Neuron (in vitro differentiated cells): ENCODE results near the gene NUP42.

Experiments used
- H2AFZ ChIP-seq: one replicate; pipeline ENCODE4 v1.6.1; 2013; ENCODE audit warnings: low read depth, mild to moderate bottlenecking, inconsistent platforms, low read length, moderate library complexity
- H3K27me3 ChIP-seq: one replicate; pipeline ENCODE4 v1.6.1; 2013; ENCODE audit warnings: low read length; ENCODE audit not compliant: insufficient read depth
- H3K36me3 ChIP-seq: one replicate; pipeline ENCODE4 v1.6.1; 2013; ENCODE audit warnings: low read length; ENCODE audit not compliant: insufficient read depth
- H3K4me1 ChIP-seq: one replicate; pipeline ENCODE4 v1.6.1; 2013; ENCODE audit warnings: low read length; ENCODE audit not compliant: insufficient read depth
- H3K4me3 ChIP-seq: 2 replicates; pipeline ENCODE4 v1.5.1; 2013; ENCODE audit warnings: mild to moderate bottlenecking, low read length, moderate library complexity
- H3K9me3 ChIP-seq: one replicate; pipeline ENCODE4 v1.6.1; 2013; ENCODE audit warnings: low read length

Gene NUP42

DNA sequence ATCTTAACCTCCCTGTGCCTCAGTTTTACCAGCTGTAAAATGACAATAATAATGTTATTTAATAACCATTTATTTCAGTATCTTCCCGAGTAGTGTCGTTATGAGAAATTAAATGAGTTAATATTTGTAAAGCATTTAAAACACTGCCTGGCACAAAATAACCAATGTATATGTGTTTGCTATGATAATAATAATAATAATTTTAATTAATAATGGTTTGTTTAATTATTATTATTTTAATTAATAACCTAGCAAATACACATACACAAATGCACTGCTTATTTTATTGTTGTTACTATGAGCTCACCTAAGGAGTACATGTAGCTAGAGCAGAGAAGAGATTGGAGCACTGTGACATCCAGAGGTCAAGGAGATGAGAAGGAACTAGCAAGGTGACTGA is 46.6 kb downstream of the NUP42 start:
- Histone ChIP-seq H3K27me3 (no peaks in the 10 kb centered on the region), H3K4me3 (no peak overlapping the region), H3K9me3 (no peaks in the 10 kb centered on the region), H2AFZ (no peak overlapping the region), H3K4me1 (no peaks in the 10 kb centered on the region), H3K36me3 (no peaks in the 10 kb centered on the region)

DNA sequence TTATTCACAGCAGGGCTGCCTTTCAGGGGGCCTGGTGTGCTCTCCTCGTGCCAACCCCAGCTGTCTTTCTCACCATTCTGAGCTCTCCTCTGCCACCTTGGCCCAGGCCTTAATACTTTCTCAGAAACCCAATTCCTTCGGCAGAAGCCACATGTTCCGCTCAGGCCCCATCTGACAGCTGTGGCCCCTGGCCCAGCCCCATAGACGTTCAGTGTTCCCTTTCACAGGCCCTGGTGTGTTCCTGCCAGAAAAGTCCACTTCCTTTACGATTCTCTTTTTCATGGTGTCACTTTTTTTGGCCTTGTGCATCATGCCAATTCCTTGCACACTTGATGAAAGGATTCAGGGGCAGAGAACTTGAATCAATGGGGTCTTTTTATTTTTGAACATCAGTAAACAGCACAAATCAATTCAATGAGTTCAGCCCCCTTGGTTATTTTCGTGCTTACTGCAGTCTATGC is 48.8 kb downstream of the NUP42 start:
- Histone ChIP-seq H3K9me3 (no peaks in the 10 kb centered on the region), H3K36me3 (no peaks in the 10 kb centered on the region), H3K27me3 (no peaks in the 10 kb centered on the region), H3K4me3 (no peak overlapping the region), H3K4me1 (no peaks in the 10 kb centered on the region), H2AFZ (no peak overlapping the region)

DNA sequence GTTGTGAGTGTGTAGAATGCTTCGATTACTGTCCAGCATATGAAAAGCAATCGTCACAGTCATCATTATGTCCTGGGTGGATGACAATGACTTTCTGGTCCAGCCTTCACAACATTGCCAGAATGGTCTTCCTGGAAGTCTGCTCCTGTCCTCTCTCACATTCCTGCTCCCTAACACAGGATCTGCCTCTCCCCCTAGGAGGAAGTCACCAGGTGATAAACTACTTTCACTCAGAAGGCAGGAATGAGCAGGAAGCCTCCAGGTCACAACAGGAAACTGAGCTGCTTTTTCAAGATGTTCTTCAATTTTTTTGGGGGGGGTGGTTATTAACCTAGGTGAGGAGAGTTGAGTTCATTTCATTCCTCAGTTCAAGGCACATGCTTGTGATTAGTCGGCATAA is 51.1 kb downstream of the NUP42 start:
- no peaks in the 10 kb centered on the region for H3K9me3 ChIP-seq
- H3K27me3 ChIP-seq = no peaks in the 10 kb centered on the region
- H2AFZ ChIP-seq = no peak overlapping the region
- H3K4me3 ChIP-seq = no peak overlapping the region
- no peaks in the 10 kb centered on the region for H3K4me1 ChIP-seq
- no peaks in the 10 kb centered on the region for H3K36me3 ChIP-seq

DNA sequence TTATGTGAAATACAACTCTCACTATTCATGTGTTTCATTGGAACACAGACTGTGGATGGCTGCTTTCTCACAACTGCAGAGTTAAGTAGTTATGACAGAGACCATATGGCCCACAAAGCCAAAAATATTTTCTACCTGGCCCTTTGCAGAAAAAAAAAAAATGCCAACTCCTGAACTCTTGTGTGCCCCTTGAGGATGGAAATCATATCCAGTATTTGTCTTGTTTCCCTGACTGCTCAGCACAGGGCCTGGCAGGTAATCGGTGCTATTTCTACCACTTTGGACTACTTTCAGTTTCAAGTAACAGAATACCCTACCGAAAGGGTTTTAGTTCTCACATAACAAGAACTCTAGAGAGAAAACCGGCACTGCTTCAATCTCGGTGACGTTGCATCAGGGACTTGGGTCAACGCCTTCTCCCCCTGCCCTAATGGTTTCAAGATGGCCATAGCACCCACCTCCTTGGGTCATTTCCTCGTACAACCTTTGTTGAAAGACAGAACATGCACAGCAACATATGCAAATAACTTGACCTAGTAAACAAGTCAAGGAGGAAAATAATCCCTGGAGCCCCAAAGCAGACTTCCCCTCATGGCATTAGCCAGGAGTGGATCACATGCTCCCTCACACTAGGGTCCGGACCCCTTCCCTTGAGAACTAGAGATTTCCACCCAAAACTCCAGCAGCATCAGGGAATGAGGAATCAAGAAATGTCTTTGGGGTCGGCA is 52.9 kb downstream of the NUP42 start:
- no peak overlapping the region for H3K4me3 ChIP-seq
- H3K27me3 ChIP-seq = no peaks in the 10 kb centered on the region
- no peaks in the 10 kb centered on the region for H3K36me3 ChIP-seq
- no peaks in the 10 kb centered on the region for H3K4me1 ChIP-seq
- H2AFZ ChIP-seq = no peak overlapping the region
- no peaks in the 10 kb centered on the region for H3K9me3 ChIP-seq

DNA sequence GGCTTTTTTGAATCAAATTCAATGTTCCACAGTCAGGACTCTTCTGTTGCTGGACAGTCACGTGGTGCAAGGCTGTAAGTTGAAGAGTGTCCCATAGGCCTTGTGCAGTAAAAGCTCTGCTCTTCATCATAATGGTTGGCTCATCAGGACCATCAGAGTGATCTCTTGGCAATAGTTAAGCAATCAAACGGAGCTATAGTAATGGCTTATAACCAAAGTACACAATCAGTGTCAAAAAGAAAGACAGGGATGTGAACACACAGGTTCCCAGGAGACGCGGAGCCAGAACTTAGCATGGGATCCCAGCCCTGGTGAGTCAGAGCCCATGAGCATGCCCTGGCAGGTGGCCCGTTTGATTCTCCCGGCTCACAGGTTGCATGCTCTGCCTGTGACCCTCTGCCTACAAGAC is 54.0 kb downstream of the NUP42 start:
- Histone ChIP-seq H3K27me3 (no peaks in the 10 kb centered on the region), H3K9me3 (no peaks in the 10 kb centered on the region), H3K36me3 (no peaks in the 10 kb centered on the region), H2AFZ (no peak overlapping the region), H3K4me1 (no peaks in the 10 kb centered on the region), H3K4me3 (no peak overlapping the region)

DNA sequence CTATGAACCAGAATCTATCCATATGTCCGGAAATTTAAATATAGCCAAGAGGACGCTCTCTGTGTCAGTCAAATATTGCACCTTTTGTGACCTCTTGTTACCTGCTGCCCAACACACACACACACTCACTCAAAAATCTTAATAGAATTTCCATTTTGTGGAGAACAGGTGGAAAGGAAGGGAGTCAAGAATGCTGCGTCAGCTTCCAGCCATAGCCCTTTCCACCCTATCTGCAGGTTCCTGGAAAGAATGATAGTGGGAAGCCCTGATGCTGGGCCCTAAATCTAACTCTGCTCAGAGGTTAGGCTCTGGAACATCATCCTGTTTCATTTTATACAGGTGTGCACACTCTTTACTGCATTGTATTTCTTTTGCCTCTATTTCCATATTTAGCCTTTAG is 55.2 kb downstream of the NUP42 start:
- no peak overlapping the region for H3K4me3 ChIP-seq
- no peaks in the 10 kb centered on the region for H3K36me3 ChIP-seq
- no peaks in the 10 kb centered on the region for H3K9me3 ChIP-seq
- no peak overlapping the region for H2AFZ ChIP-seq
- H3K4me1 ChIP-seq = no peaks in the 10 kb centered on the region
- no peaks in the 10 kb centered on the region for H3K27me3 ChIP-seq

DNA sequence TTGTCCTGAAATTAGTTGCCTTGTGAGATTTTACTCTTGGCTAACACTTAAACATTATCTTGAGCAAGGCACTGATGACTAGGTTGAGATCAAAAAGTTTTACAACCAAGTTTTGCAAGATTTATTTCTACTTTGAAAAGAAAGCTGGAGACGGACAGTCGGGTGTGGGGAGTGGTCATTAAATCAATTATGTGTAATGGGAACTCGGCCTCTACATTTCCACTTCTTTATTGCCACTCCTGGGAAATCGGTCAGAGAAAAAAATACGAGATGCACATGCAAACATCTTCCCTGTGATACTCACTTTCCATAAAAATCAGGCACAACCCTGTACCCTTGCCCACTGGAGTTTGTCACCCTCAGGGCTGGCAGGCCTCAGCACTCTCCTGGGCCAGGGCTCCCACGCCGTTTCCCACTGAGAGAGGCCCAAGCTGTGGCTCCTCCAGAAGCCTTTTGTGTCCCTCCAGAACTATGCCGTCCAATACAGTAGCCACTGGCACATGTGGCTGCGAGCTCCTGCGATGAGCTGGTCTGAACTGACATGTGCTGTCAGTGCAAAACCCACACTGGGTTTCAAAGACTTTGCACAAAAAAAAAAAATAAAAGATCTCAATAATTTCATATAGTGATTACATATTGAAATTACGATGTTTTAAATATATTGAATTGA is 57.3 kb downstream of the NUP42 start:
- H2AFZ ChIP-seq = no peak overlapping the region
- H3K27me3 ChIP-seq = no peaks in the 10 kb centered on the region
- H3K4me1 ChIP-seq = no peaks in the 10 kb centered on the region
- no peak overlapping the region for H3K4me3 ChIP-seq
- no peaks in the 10 kb centered on the region for H3K9me3 ChIP-seq
- no peaks in the 10 kb centered on the region for H3K36me3 ChIP-seq

DNA sequence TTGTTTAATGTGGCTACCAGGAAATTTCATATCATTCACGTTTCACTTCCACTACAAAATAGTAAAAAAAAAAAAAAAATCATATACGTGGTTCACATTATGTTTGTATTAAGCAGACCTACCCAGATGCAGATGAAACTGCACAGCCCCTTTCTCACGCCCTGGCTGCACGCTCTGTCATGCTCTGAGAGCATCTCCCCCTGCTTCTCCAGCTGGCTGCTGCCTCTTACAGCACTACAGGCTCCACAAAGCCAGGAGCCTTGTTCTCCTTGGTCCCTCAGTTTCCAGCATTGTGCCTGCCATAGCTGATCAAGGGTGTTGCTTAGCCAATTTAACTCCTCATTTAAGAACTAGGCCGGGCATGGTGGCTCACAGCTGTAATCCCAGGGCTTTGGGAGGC is 57.9 kb downstream of the NUP42 start:
- Histone ChIP-seq H3K9me3 (no peaks in the 10 kb centered on the region), H3K4me3 (no peak overlapping the region), H2AFZ (no peak overlapping the region), H3K36me3 (no peaks in the 10 kb centered on the region), H3K27me3 (no peaks in the 10 kb centered on the region), H3K4me1 (no peaks in the 10 kb centered on the region)

DNA sequence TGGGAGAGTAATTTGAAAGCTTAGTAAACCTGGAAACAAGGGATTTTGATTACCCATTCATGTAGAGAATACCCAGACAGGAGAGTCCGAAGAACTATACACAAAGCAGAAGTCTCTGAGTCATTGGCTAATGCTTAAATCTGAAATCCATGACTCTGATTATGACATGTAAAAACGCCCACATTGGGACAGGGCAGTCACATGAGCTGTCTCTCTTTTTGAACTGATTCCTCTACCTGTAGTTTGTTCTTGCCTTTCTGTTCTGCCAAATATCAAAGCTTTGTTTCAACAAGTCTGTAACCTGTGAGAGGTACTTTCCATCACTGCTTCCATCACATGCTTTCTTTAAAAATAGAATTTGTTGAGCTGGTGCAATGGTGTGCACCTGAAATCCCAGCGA is 60.5 kb downstream of the NUP42 start:
- Histone ChIP-seq H3K4me1 (no peaks in the 10 kb centered on the region), H3K27me3 (no peaks in the 10 kb centered on the region), H3K36me3 (no peaks in the 10 kb centered on the region), H2AFZ (no peak overlapping the region), H3K9me3 (no peaks in the 10 kb centered on the region), H3K4me3 (no peak overlapping the region)

DNA sequence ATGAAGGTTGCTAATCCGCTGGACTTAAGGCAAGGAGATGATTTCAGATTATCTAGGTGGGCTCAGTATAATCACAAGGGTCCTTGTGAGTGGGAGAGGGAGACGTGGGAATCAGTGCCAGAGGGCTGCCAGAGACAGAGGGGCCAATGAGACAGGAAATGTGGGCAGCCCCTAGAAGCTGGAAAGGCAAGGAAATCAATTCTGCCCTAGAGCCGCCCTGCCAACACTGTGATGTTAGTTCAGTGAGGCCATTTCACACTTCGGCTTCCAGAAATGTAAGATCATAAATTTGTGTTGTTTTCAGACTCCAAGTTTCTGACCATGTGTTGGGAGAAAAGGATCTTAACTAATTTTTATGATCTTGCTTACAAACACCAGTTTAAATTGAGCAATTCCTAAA is 61.1 kb downstream of the NUP42 start:
- H3K9me3 ChIP-seq = no peaks in the 10 kb centered on the region
- no peaks in the 10 kb centered on the region for H3K36me3 ChIP-seq
- no peak overlapping the region for H2AFZ ChIP-seq
- no peaks in the 10 kb centered on the region for H3K4me1 ChIP-seq
- peaks cover 4% of the 10 kb centered on the region for H3K27me3 ChIP-seq
- H3K4me3 ChIP-seq = no peak overlapping the region

DNA sequence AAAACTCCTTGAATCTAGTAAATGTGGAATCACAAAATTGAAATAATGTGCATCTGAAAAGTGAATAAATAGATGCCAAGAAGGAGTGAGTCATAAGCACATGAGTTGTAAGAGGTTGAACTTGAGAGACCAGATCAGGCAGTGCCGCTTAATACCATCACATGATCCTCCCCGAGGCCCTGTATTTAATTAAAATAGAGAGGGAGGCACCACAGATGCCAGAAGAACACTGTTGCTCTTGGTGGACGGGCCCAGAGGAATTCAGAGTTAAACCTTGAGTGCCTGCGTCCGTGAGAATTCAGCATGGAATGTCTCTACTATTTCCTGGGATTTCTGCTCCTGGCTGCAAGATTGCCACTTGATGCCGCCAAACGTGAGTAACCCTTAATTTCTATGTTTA is 64.7 kb downstream of the NUP42 start, which contains the start of gene GPNMB:
Gene GPNMB, plus strand, starts transcription at position 221 of the 400 bp plus-strand sequence. Its CDS starts 83 bp downstream, at position 304.
- H3K9me3 ChIP-seq = peaks cover 3% of the 10 kb centered on the region
- H2AFZ ChIP-seq = no peak within 1 kb of the TSS
- H3K4me1 ChIP-seq = no peaks in the 10 kb centered on the region
- H3K36me3 ChIP-seq = no peaks in the 10 kb centered on the region
- H3K4me3 ChIP-seq = no peak within 1 kb of the TSS
- peaks cover 10% of the 10 kb centered on the region for H3K27me3 ChIP-seq

DNA sequence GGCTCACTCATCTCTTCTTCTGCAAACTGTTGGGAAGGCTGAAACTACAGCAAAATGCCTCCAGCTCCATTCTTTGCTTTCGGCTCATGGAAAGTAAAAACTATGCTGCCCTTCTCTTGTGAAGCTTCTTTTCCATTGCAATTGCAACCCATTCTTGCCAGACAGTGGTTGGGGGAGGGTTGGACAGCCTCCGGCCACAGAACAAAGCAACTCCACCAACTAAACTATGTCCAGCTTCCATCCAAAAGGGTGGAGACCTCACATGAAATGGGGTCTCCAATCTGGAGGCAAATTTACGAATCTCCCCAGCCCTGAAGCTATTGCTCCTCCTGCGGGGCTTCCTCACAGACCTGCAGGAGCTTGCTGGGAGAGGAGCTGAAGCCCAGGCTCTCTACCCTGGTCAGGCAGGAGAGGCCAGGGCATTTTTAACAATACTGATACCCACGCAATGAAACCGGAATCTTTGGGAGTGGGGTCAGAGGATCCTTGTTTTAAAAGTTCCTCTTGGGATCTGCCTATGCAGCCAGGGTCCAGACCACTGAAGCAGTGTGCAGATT is 65.3 kb downstream of the NUP42 start:
- H3K4me3 ChIP-seq = no peak overlapping the region
- no peak overlapping the region for H2AFZ ChIP-seq
- H3K27me3 ChIP-seq = peaks cover 10% of the 10 kb centered on the region
- H3K36me3 ChIP-seq = no peaks in the 10 kb centered on the region
- no peaks in the 10 kb centered on the region for H3K4me1 ChIP-seq
- peaks cover 3% of the 10 kb centered on the region for H3K9me3 ChIP-seq

DNA sequence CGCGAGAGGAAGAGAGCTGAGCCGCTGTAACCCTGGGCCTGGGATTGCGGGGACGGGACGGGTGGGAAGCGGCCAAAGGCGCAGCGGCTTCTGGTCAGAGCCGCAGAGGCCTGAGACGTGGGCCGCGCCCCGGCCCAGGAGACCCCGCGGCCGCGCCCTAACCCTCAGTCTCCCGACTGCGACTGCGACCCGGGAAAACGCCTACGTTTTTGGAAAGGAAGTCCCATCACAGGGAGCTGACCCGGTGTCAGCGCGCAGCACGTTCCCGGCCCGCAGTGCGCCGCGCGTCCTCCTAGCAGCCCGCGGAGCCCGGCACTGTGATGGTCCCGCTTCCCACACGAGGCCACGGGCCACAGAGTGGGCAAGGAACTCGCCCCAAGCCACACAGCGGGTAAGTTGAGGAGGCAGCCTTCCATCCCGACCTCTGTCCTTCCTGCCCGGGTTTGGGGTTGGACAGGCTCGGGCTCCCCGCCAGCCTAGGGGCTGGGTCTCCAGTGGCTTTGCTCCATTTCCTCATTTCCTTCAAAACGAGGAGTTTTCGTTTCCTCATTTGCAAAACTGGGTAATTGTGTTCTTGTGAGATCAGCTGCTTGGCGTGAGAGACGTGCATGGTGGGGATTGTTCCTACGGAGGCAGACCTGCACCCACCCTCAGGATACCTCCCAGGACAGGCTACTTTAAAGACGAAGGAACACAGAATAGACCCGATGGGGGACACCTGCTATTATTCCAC is 65.9 kb downstream of the NUP42 start:
- Histone ChIP-seq H3K4me3 (no peak overlapping the region), H2AFZ (no peak overlapping the region), H3K9me3 (peaks cover 3% of the 10 kb centered on the region), H3K36me3 (no peaks in the 10 kb centered on the region), H3K4me1 (no peaks in the 10 kb centered on the region), H3K27me3 (peaks cover 10% of the 10 kb centered on the region)
